Right atrium auricular region (tissue), 2 donors: Measurements from ENCODE around the gene ODF4. TPM values are rescaled to one million over a fixed set of nuclear protein-coding genes. Genes with fewer than 3 reads are reported as not detected.

Experiments used
- DNase-seq: peaks from one replicate; pipeline ENCODE4 v3.0.0-alpha.2; 2019; ENCODE audit warnings: low spot score
- H3K27ac ChIP-seq, 2 donors: fragments of 200-600 bp; sonication (generic); 1 replicate in 1 of 2; 2 replicates in 1 of 2; pipeline ENCODE4 v1.5.1; 2016 to 2019
- H3K27me3 ChIP-seq, 2 donors: fragments of 200-600 bp; sonication (generic); one replicate each; pipeline versions ENCODE4 v1.5.1 to v1.6.0; 2017 to 2019
- H3K36me3 ChIP-seq: fragments of 200-600 bp; sonication (generic); one replicate; pipeline ENCODE4 v1.5.1; 2016
- H3K4me1 ChIP-seq, 2 donors: fragments of 200-600 bp; sonication (generic); one replicate each; pipeline versions ENCODE4 v1.5.1 to v1.6.0; 2017 to 2019
- H3K4me3 ChIP-seq, 2 donors: fragments of 200-600 bp; sonication (generic); 1 replicate in 1 of 2; 2 replicates in 1 of 2; pipeline ENCODE4 v1.5.1; 2017 to 2019; ENCODE audit warnings: mild to moderate bottlenecking in 1 of 2, moderate library complexity in 1 of 2
- H3K9me3 ChIP-seq, 2 donors: fragments of 200-600 bp; sonication (generic); one replicate each; pipeline ENCODE4 v1.5.1; 2019
- total RNA-seq, 2 donors: library from RNA; depleted of rRNA; stranded (reverse); fragments of >200 nt; gene quantifications; one replicate each; pipeline ENCODE4 v1.1.0, GENCODE V29; 2016
- TF ChIP-seq, protein P1 (sequence below), 2 donors: fragments of 200-600 bp; sonication (generic); IDR thresholded peaks; one replicate each; pipeline ENCODE4 v1.5.1; 2019; ENCODE audit warnings: antibody characterized with exemption in 2 of 2

ODF4 gene
- total RNA-seq, 2 donors from 2014 or later: not detected

DNA sequence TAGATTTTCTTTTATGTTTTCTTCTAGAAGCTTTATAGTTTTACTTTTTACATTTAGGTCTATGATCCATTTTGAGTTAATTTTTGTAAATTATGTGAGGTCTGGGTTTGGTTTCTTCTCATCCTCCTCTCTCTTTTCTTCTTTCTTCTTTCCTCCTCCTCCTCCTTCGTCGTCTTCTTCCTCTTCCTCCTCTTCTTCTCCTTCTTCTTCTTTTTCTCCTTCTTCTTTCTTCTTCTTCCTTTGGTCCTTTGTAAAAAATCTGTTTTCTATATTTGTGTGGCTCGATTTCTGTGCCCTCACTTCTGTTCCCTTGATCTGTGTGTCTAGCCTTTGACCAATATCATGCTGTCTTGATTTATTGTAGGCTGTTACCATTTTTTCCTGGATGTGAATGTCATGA lies 39.4 kb upstream of the ODF4 start:
- no peak for DNase-seq
- peaks cover 0 to 3% of the 10 kb centered on the region in 2 donors for H3K4me1 ChIP-seq

DNA sequence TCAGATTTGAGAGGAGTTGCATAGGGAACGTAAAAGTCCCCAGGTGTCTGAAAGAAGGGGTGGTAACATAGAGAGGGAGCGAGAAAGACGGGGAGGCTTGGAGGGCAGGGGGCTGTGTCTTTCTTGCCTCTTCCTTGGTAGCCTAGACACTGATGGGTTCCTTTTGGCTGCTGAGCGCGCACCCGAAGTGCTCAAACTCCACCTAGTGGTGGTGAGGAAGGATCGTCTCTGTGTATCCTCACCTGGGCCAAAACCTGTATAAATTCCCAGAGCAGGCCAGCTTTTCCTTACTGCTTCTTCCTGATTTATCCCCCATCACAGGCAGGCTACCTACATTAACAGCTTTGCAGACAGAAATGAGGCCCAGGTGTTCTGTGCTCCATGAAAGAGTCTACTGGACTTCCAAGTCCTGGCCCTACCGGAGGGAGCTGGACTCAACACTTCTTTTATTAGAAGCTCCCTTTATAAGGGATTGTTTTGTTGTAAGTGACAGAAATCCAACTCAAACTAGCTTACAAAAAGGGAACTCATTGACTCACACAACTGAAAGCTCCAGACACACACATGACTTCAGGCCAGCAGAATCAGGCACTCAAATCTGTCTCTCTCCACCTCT lies 38.9 kb upstream of the ODF4 start:
- DNase-seq: peak; percentile 66
- TF ChIP-seq, protein P1, sequence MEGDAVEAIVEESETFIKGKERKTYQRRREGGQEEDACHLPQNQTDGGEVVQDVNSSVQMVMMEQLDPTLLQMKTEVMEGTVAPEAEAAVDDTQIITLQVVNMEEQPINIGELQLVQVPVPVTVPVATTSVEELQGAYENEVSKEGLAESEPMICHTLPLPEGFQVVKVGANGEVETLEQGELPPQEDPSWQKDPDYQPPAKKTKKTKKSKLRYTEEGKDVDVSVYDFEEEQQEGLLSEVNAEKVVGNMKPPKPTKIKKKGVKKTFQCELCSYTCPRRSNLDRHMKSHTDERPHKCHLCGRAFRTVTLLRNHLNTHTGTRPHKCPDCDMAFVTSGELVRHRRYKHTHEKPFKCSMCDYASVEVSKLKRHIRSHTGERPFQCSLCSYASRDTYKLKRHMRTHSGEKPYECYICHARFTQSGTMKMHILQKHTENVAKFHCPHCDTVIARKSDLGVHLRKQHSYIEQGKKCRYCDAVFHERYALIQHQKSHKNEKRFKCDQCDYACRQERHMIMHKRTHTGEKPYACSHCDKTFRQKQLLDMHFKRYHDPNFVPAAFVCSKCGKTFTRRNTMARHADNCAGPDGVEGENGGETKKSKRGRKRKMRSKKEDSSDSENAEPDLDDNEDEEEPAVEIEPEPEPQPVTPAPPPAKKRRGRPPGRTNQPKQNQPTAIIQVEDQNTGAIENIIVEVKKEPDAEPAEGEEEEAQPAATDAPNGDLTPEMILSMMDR (IDR thresholded peaks at IDR 0.05): peak; percentile 60 to 88
- H3K4me3 ChIP-seq: no peak overlapping the region

More for the DNA sequence above, 39.4 kb upstream of the ODF4 start:
- no peak overlapping the region for H3K4me3 ChIP-seq
- no peaks in the 10 kb centered on the region for H3K36me3 ChIP-seq
- no peaks in the 10 kb centered on the region for H3K9me3 ChIP-seq
- no peak overlapping the region for H3K27ac ChIP-seq
- no peaks in the 10 kb centered on the region for H3K27me3 ChIP-seq
- TF ChIP-seq, protein P1 (IDR thresholded peaks at IDR 0.05): no peak

DNA sequence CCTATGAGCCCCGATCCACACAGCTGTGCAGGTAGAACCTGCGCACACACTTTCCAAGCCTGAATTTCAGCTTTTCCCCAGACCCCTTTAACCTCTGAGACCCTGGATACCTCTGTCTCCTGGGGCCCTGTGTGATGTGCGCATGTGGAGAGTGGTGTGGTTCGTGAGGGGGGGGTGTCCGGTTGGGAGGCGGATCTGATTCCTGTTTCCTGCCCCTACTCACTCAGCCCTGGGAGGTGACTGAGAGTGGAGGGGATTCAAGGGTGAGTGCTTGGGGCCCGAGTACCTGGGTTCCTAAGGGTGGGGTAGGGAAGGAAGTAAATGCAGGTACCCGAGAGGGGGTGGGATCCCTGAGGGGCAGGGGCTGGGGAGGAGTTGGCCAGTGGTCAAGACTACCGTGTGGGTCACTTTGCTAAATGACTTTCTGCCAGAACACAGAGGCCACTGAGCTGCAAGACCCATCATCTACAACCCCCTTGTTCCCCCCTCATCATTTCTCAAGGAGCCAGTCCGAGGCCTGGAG lies 29.0 kb upstream of the ODF4 start:
- Histone ChIP-seq H3K36me3 (no peaks in the 10 kb centered on the region), H3K9me3 (no peaks in the 10 kb centered on the region), H3K4me1 (peaks cover 0 to 14% of the 10 kb centered on the region in 2 donors), H3K4me3 (peak overlapping the region; percentile 33 to 38), H3K27me3 (peaks cover 0 to 5% of the 10 kb centered on the region in 2 donors), H3K27ac (peak overlapping the region; percentile 44 to 68)
- no peak for DNase-seq
- TF ChIP-seq, protein P1 (IDR thresholded peaks at IDR 0.05): no peak

More for the DNA sequence above, 38.9 kb upstream of the ODF4 start:
- Histone ChIP-seq H3K27ac (no peak overlapping the region), H3K27me3 (no peaks in the 10 kb centered on the region), H3K36me3 (no peaks in the 10 kb centered on the region), H3K4me1 (peaks cover 0 to 3% of the 10 kb centered on the region in 2 donors), H3K9me3 (no peaks in the 10 kb centered on the region)

DNA sequence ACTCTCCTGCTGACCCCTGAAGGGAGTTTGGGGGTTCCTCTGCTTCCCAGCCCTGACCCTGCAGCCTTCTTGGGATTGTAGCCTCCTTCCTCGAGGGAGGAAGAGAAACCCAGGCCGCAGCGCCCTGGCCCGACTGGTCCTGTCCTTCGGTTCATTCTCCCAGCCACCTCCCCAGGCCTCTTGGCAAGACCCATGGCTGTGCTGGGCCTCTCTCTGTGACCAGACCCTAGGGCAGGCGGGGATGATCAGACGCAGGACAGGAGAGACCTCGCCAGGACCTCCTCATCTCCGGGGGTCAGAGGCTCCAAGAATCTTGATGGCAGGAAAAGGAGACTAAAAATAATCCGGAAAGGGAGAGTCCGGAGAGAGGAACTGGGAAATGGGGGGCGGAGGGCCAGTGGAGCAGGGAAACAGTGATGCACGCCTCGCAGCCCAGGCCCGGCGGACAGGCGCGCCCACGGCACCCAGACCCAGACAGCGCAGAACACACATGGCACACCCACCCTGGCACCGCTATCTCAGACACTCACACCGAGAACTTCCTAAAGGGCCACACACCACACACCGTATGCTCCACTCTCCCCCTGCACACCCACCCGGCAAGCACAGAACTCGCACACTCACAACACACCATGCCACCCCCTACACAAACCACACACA lies 28.4 kb upstream of the ODF4 start:
- DNase-seq: no peak

DNA sequence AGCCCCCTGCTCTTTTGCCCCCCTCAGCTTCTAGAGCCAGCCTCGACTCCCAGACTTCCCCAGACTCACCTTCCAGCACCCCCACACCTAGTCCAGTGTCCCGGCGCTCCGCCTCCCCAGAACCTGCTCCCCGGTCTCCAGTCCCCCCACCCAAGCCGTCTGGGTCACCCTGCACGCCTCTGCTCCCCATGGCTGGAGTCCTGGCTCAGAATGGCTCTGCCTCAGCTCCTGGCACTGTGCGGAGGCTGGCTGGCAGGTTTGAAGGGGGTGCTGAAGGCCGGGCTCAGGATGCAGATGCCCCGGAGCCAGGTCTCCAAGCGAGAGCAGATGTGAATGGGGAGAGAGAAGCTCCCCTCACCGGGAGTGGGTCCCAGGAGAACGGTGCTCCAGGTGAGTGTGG lies 27.4 kb upstream of the ODF4 start:
- DNase-seq: no peak
- TF ChIP-seq, protein P1 (IDR thresholded peaks at IDR 0.05): no peak
- H3K27ac ChIP-seq: no peak overlapping the region
- H3K4me3 ChIP-seq: peak overlapping the region; percentile 33 to 38
- peaks cover 0 to 19% of the 10 kb centered on the region in 2 donors for H3K4me1 ChIP-seq
- no peaks in the 10 kb centered on the region for H3K36me3 ChIP-seq
- peaks cover 0 to 5% of the 10 kb centered on the region in 2 donors for H3K27me3 ChIP-seq
- H3K9me3 ChIP-seq: no peaks in the 10 kb centered on the region

More for the DNA sequence above, 28.4 kb upstream of the ODF4 start:
- no peaks in the 10 kb centered on the region for H3K9me3 ChIP-seq
- H3K36me3 ChIP-seq: no peaks in the 10 kb centered on the region
- H3K27me3 ChIP-seq: peaks cover 0 to 5% of the 10 kb centered on the region in 2 donors
- H3K4me1 ChIP-seq: peaks cover 0 to 19% of the 10 kb centered on the region in 2 donors
- TF ChIP-seq, protein P1 (IDR thresholded peaks at IDR 0.05): no peak
- H3K4me3 ChIP-seq: peak overlapping the region; percentile 33 to 38
- peak overlapping the region; percentile 44 to 68 for H3K27ac ChIP-seq
